GM13976 (cell line): ENCODE results near the gene AUNIP.

Experiments
- DNase-seq: peaks from one replicate; pipeline ENCODE4 v3.0.0; 2012; ENCODE audit warnings: low spot score
- in situ Hi-C: fragments of 300-500 bp; cut with MboI; formaldehyde crosslinking; loops from one replicate; pipeline ENCODE4 v1.12.0; 2022; ENCODE audit warnings: low sequenced_read_pairs, mixed read lengths, inconsistent platforms; ENCODE audit not compliant: unreplicated experiment
- TF ChIP-seq, protein P1 (sequence below): IDR thresholded peaks from 2 replicates; pipeline ENCODE4 v1.5.1; 2012; ENCODE audit warnings: borderline replicate concordance, mild to moderate bottlenecking; ENCODE audit not compliant: insufficient read depth; ENCODE audit errors: extremely low read depth, missing control alignments, control extremely low read depth

The AUNIP gene

DNA sequence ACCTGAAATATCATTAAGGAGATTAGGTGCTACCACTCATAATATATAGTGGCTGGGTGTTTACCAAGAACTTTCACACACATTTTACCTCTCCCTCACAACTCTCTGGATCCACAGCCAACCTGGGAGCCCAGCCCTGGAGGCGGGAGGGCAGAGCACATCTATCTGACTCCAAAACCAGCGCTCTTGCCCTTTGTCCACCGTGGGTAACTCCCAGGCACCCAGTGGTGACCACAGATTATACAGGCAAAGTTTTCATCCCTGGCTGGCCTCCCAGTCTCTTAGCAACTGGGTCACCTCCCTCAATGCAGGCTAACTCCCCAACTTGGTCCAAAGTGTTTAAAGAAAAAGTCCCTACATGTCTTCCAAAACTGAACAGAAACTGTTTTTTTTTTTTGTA is 13.9 kb upstream of the AUNIP start:
- TF ChIP-seq, protein P1, sequence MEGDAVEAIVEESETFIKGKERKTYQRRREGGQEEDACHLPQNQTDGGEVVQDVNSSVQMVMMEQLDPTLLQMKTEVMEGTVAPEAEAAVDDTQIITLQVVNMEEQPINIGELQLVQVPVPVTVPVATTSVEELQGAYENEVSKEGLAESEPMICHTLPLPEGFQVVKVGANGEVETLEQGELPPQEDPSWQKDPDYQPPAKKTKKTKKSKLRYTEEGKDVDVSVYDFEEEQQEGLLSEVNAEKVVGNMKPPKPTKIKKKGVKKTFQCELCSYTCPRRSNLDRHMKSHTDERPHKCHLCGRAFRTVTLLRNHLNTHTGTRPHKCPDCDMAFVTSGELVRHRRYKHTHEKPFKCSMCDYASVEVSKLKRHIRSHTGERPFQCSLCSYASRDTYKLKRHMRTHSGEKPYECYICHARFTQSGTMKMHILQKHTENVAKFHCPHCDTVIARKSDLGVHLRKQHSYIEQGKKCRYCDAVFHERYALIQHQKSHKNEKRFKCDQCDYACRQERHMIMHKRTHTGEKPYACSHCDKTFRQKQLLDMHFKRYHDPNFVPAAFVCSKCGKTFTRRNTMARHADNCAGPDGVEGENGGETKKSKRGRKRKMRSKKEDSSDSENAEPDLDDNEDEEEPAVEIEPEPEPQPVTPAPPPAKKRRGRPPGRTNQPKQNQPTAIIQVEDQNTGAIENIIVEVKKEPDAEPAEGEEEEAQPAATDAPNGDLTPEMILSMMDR, result no peak
- in situ Hi-C loops, result no loop called here
- DNase-seq, result no peak

DNA sequence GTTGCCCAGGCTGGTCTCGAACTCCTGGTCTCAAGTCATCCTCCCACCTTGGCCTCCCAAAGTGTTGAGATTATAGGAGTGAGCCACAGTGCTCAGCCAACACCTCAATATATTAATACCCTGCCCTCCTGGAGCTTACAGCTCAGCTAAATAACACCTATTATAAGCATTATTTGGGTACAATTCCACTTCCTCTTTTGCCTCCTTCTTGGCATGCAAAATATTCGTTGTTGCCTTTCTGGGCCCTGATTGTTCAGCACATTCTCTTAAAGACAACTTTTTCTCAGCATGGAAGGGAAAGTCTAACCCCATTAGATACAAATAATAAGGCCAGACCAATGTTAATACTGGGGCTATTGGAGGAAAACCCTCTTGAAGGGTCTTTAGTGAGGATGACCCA is 13.5 kb upstream of the AUNIP start:
- DNase-seq, result no peak
- TF ChIP-seq, protein P1, result no peak
- in situ Hi-C loops, result no loop called here

DNA sequence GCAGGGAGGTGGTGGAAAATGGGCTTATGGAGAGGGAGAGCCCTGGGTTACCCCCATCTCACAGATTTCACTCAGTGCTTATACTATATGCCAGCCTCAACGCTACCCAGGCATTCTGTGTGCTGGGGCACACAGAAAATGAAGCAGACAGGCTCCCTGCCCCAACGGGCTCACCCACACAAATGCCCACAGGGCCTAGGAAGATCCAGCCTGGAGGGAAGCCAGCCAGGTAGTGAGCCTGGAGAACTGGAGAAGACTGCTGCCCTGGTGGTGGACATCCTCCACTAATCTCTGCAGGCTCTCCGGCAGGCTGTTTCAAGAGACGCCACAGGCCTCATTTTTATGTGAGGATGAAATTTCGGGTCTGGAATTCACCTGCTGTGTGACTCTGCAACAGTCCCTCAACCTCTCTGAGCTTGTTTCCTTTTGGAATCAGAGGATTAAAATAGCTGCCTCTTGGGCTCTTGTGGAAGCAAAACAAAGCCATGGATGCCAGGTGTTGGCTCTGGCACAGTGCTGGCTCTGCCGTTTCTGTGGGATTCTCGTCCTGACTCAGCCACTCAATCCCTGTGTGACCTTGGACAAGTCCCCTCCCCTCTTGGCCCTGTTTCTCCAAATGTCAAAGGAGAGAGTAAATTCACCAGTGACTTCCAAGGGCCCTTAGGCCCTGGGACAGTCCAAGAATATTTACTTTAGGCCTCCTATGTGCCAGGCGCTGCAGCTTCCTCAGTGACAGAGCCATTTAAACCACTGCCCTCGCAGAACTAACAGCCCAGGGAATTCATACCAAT is 12.6 kb upstream of the AUNIP start:
- in situ Hi-C loops, result no loop called here
- no peak for DNase-seq
- TF ChIP-seq, protein P1, result no peak

DNA sequence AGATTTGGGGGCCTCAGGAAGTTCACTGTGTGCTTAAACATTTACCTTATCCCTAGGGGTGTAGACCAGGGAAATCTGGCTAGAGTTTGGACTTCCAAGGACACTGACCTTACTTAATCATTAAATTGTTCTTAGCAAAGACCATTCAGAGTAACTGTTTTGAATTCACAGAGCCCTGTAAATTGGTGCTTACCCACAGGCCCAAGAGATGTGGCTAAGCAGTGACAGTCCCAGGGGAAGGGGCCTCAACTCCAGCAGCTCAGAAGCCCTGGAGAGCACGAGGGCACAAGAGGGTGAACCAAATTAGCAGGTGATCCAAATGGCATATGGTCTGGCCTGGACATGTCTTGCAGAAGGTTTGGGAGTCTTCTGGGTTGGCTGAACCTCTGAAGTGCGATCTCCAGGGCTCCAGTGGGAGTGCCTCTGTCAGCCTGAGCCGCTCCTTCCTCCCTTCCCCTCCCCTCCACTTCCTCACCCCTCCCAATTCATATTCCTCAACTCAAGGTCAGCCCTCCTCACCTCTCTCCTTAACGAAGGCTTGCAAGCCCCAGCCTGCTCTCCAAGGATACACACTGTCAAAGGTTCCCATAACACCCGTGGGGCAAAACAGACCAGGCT is 11.9 kb upstream of the AUNIP start:
- TF ChIP-seq, protein P1, result no peak
- DNase-seq, result no peak
- in situ Hi-C loops, result no loop called here

DNA sequence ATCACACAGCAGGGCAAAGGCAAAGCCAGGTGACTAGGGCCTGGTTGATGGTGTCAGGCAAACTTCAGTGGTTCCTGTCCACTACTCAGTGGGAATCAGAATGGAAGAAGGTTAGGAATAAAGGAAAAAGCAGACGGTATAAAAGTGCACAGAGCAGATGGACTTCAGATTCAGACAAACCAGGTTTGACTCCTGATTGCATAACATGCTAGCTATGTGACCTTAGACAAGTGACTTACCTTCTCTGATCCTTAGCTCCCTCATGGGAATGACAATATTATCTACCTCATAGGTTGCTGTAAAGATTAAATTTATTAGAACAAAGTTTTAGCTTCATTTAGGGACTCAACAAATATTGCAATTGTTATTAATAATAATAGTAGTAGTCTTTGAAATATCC is 11.4 kb upstream of the AUNIP start:
- in situ Hi-C loops, result no loop called here
- no peak for DNase-seq
- TF ChIP-seq, protein P1, result no peak

DNA sequence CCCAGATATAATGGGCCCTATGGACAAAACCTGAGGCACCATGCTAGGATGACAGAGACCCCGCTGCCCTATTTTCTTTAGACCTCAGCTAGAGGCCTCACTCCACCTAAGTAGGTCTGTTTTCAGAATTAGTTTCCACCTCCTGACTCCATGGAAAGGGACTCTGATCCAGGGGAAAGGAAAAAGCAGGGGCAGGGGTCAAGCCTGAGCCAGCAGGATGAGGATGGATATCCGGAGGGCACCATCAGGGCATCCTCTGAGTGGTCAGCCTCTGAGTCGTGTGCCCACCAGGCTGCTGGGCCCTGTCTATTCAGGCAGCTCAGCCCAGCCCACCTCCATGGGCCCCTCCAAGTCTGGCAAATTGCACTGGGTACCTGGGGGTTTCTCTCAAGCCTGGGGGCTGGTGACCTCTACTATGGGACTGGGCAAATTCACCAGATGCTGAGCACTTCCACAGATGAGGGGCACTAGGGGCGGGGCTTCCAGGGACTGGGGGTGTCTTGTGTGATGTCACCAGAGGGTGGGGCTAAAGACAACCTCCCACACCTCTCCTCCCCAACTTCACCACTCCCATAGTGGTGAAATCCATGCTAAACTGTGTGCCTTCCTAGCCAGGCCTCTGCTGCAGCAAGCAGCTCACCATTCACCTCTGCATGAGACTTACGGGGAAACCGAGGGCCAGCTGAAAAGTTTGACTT is 10.8 kb upstream of the AUNIP start:
- in situ Hi-C loops, result no loop called here

More for the DNA sequence above, 10.8 kb upstream of the AUNIP start:
- TF ChIP-seq, protein P1, result no peak
- DNase-seq, result no peak
